ENCODE results near the gene PPP1R13L. TPM values are rescaled to one million over a fixed set of nuclear protein-coding genes. Genes with fewer than 3 reads are reported as not detected.

The PPP1R13L gene
- total RNA-seq, 1 donor from 2014 or later = 56.7 TPM

GRCh38 chr19:45352914-45353796 lies 51.7 kb downstream of the PPP1R13L start:
- FAIRE-seq (no peak), DNase-seq (ENCODE audit: low read depth) (no peak)
- TF ChIP-seq CTCF (IDR thresholded peaks at IDR 0.05; ENCODE audit: insufficient read depth, low read depth, low read length) (no peak), EZH2 (IDR thresholded peaks at IDR 0.05; ENCODE audit: insufficient read depth, low read length) (no peak)
- Mint-ChIP-seq H3K27ac (ENCODE audit: unreplicated experiment) (no peak overlapping the region), H3K9me3 (ENCODE audit: unreplicated experiment) (no peaks in the 10 kb centered on the region), H3K4me1 (ENCODE audit: low read depth, unreplicated experiment) (no peaks in the 10 kb centered on the region), H3K4me3 (ENCODE audit: unreplicated experiment) (no peak overlapping the region), H3K36me3 (ENCODE audit: low read depth, unreplicated experiment) (peaks cover 39% of the 10 kb centered on the region), H3K27me3 (ENCODE audit: low read depth, unreplicated experiment) (no peaks in the 10 kb centered on the region)
- H3K9ac ChIP-seq (ENCODE audit: low read length) = no peak overlapping the region
- H3K4me1 ChIP-seq (ENCODE audit: insufficient read depth, low read length) = no peaks in the 10 kb centered on the region
- no peaks in the 10 kb centered on the region for H3K27me3 ChIP-seq (ENCODE audit: insufficient read depth, low read length)
- H3K9me3 ChIP-seq (ENCODE audit: insufficient read depth, low read depth, low read length) = peaks cover 2% of the 10 kb centered on the region
- no peak overlapping the region for H2AFZ ChIP-seq (ENCODE audit: low read depth, low read length)
- no peak overlapping the region for H3K4me3 ChIP-seq (ENCODE audit: insufficient read depth, low read depth, low read length)
- H3K79me2 ChIP-seq (ENCODE audit: insufficient read depth, low read length) = no peaks in the 10 kb centered on the region
- H4K20me1 ChIP-seq (ENCODE audit: insufficient read depth, low read length) = peaks cover 26% of the 10 kb centered on the region
- peaks cover 17% of the 10 kb centered on the region for H3K36me3 ChIP-seq (ENCODE audit: insufficient read depth, low read length)
- no peak overlapping the region for H3K27ac ChIP-seq (ENCODE audit: low read depth, low read length)
- no peak overlapping the region for H3K4me2 ChIP-seq (ENCODE audit: low read length)

- Histone ChIP-seq H3K36me3 (ENCODE audit: insufficient read depth, low read length) (peaks cover 17% of the 10 kb centered on the region), H3K27me3 (ENCODE audit: insufficient read depth, low read length) (no peaks in the 10 kb centered on the region), H3K27ac (ENCODE audit: low read depth, low read length) (no peak overlapping the region), H3K4me1 (ENCODE audit: insufficient read depth, low read length) (no peaks in the 10 kb centered on the region), H3K79me2 (ENCODE audit: insufficient read depth, low read length) (no peaks in the 10 kb centered on the region), H3K9me3 (ENCODE audit: insufficient read depth, low read depth, low read length) (peaks cover 2% of the 10 kb centered on the region), H2AFZ (ENCODE audit: low read depth, low read length) (no peak overlapping the region), H3K4me3 (ENCODE audit: insufficient read depth, low read depth, low read length) (no peak overlapping the region), H3K9ac (ENCODE audit: low read length) (no peak overlapping the region), H4K20me1 (ENCODE audit: insufficient read depth, low read length) (peaks cover 24% of the 10 kb centered on the region), H3K4me2 (ENCODE audit: low read length) (no peak overlapping the region)
- Mint-ChIP-seq H3K9me3 (ENCODE audit: unreplicated experiment) (no peaks in the 10 kb centered on the region), H3K27me3 (ENCODE audit: low read depth, unreplicated experiment) (no peaks in the 10 kb centered on the region), H3K36me3 (ENCODE audit: low read depth, unreplicated experiment) (peaks cover 36% of the 10 kb centered on the region), H3K4me1 (ENCODE audit: low read depth, unreplicated experiment) (no peaks in the 10 kb centered on the region), H3K27ac (ENCODE audit: unreplicated experiment) (no peak overlapping the region), H3K4me3 (ENCODE audit: unreplicated experiment) (no peak overlapping the region)
- DNase-seq (ENCODE audit: low read depth) = no peak
- FAIRE-seq = no peak
- TF ChIP-seq EZH2 (IDR thresholded peaks at IDR 0.05; ENCODE audit: insufficient read depth, low read length) = no peak
- TF ChIP-seq CTCF (IDR thresholded peaks at IDR 0.05; ENCODE audit: insufficient read depth, low read depth, low read length) = no peak
Observed at GRCh38 chr19:45352471-45352870, 52.4 kb downstream of the PPP1R13L start.

- Mint-ChIP-seq H3K9me3 (ENCODE audit: unreplicated experiment) (no peaks in the 10 kb centered on the region), H3K27ac (ENCODE audit: unreplicated experiment) (no peak overlapping the region), H3K27me3 (ENCODE audit: low read depth, unreplicated experiment) (no peaks in the 10 kb centered on the region), H3K4me1 (ENCODE audit: low read depth, unreplicated experiment) (no peaks in the 10 kb centered on the region), H3K4me3 (ENCODE audit: unreplicated experiment) (no peak overlapping the region), H3K36me3 (ENCODE audit: low read depth, unreplicated experiment) (peaks cover 34% of the 10 kb centered on the region)
- no peak for FAIRE-seq
- Histone ChIP-seq H3K4me3 (ENCODE audit: insufficient read depth, low read depth, low read length) (no peak overlapping the region), H3K4me2 (ENCODE audit: low read length) (no peak overlapping the region), H3K9ac (ENCODE audit: low read length) (no peak overlapping the region), H3K79me2 (ENCODE audit: insufficient read depth, low read length) (no peaks in the 10 kb centered on the region), H4K20me1 (ENCODE audit: insufficient read depth, low read length) (peaks cover 22% of the 10 kb centered on the region), H3K9me3 (ENCODE audit: insufficient read depth, low read depth, low read length) (peaks cover 2% of the 10 kb centered on the region), H3K4me1 (ENCODE audit: insufficient read depth, low read length) (no peaks in the 10 kb centered on the region), H3K36me3 (ENCODE audit: insufficient read depth, low read length) (peaks cover 17% of the 10 kb centered on the region), H3K27me3 (ENCODE audit: insufficient read depth, low read length) (no peaks in the 10 kb centered on the region), H3K27ac (ENCODE audit: low read depth, low read length) (no peak overlapping the region), H2AFZ (ENCODE audit: low read depth, low read length) (no peak overlapping the region)
- DNase-seq (ENCODE audit: low read depth) = no peak
- TF ChIP-seq EZH2 (IDR thresholded peaks at IDR 0.05; ENCODE audit: insufficient read depth, low read length) (no peak), CTCF (IDR thresholded peaks at IDR 0.05; ENCODE audit: insufficient read depth, low read depth, low read length) (no peak)
Observed at GRCh38 chr19:45352062-45352461, 52.8 kb downstream of the PPP1R13L start.

Measured in astrocyte (in vitro differentiated cells and primary cell).